HG02759 (cell line): Measurements from ENCODE around the gene DLGAP5.

Source experiments
- ATAC-seq: cut with Tn5 transposase; IDR thresholded peaks from one replicate; pipeline ENCODE4 v1.9.1; 2021; ENCODE audit warnings: mild to moderate bottlenecking, moderate library complexity; ENCODE audit not compliant: unreplicated experiment

Gene DLGAP5

DNA sequence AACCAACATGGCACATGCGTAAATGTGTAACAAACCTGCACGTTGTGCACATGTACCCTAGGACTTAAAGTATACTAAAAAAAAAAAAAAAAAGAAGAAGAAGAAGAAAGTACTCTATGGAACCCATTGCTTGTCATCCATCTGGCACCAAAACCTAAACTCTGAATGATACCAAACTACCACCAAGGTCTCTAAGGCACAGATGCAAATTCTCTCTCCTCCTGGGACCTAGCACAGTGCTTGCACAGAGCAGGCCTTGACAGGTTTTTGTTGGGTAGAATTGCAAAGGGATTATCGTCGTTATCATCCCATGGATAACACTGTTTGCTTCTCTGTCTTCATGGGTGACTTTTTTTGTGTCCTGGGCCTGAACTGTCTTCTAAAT is 75.5 kb downstream of the DLGAP5 start:
- ATAC-seq = no peak

DNA sequence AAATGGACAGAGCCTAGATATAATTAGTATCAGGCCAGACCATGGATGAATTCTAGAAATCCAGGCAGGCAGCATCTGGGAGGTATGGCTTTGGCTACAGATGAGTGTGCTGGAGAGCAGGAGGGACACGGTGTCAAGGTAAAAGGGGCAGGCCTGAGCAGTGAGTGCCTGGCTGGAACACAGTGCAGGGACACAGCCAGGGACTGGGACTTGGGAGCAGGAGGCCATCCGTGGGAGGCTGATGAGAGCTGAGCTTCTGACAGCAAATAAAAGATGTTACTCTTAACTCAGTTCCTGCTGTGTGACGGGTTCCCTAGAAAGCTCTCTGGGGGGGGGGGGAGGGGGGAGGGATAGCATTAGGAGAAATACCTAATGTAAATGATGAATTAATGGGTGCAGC is 75.9 kb downstream of the DLGAP5 start:
- ATAC-seq = no peak

DNA sequence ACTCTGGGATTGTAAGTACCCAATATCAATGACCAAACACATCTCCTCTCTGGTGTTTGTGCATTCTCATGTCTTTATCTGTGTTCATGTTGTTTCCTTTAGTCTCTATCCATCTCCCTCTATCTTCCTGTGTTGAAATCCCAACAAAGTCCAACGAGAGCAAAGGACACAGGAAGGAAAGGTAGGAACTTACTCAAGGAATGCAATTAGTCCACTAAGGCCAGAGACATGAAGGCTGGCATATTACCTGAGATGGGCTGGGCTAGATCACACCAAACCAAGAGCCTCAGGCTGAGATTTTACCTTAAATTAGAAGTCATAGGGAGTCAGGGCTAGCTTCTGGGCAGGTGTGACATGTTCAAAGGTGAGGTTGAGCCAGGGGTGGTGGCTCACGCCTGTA is 76.7 kb downstream of the DLGAP5 start:
- no peak for ATAC-seq

DNA sequence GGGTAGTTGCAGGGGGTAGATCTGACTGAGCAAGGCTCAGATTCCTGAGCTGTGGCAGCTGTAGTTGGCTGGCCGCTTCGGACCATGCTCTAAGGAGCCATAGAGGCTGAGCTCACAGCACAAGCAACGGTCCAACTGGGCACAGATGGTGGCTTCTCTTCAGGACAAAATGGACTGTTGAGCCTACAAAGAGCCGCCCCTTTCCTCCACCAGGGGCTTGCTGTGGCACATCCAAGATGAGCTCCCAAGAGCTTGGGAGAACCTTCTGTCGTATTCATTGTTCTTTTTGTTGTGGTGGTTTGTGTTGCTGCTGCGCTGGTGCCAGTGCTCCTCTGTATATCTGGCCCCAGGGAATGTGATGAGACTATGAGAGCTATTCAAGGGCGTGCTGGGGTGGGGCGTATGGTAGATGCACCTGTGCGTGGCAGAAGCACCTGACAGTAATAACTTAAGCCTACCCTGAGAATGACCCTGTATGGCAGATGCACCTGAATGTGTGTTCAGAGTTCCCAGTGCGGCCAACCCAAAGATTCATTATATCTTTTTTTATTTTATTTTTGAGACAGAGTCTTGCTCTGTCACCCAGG is 80.2 kb downstream of the DLGAP5 start:
- no peak for ATAC-seq

DNA sequence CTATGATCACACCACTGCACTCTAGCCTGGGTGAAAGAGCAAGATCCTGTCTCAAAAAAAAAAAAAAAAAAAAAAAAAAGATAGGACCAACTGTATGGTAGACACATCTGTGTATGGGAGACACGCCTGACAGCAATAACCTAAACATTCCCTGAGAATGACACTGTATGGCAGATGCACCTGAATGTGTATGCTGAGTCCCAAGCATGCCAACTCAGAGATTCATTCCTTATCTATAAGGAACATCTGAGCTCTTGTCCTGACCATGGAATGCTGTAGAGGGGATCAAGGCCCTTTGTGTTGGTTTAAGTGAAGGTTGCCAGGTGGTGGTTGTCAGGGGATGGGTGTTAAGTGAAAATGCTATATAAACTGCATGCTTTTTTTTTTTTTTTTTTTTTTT is 81.5 kb downstream of the DLGAP5 start:
- no peak for ATAC-seq

DNA sequence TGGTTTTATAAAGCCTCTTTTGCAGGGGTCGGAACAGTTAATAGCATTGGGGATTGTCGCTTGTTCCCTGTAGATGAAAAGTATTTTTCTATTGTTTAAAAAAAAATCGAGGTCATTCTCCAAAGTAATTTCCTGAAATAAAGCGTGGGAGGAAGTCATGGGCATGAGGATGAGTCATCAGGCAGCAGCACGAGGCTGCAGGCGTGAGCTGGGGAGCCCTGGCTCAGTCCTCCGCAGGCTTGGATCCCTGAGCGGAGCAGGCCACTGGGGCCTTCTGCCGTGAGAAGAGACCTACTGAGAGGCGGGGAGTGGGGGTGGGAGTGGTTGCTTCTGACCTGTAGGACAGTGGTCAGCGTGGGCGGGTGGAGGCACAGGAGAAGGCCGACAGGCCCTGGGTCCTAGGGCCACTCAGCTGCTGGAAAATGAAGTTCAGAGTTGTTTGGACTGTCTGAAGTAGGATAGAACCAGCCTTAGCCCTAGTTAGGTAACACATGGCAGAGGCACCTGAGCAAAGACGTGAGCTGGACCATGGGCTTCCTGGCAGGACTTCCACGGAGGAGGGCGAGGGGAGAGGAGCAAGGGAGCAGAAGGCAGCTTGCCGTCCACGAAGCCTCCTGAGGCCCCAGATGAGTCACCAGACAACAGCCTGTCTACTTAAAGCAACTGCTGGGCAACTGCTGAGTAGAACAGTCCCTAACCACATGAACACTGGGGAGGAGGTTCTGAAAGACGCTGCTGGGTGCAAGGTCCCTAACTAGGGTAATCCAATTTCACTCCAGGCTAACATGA is 83.4 kb downstream of the DLGAP5 start:
- ATAC-seq = peak; percentile 66

DNA sequence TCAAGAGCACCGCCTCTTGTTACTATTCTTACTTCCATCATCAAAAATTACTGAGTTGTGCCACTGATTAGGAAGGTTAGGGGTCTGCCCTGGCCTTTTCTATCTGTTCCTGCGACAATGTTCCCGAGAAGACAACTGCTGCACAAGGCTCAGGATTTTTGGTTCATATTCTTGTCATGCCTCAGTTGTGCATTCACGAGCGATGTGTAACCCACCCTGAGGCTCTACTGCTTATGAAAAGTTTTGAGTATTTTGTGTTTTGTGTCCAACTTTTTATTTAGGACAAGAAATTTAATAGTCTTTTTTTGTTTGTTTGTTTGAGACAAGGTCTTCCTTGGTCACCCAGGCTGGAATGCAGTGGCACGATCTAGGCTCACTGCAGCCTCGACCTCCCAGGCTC is 85.4 kb downstream of the DLGAP5 start:
- ATAC-seq = no peak

DNA sequence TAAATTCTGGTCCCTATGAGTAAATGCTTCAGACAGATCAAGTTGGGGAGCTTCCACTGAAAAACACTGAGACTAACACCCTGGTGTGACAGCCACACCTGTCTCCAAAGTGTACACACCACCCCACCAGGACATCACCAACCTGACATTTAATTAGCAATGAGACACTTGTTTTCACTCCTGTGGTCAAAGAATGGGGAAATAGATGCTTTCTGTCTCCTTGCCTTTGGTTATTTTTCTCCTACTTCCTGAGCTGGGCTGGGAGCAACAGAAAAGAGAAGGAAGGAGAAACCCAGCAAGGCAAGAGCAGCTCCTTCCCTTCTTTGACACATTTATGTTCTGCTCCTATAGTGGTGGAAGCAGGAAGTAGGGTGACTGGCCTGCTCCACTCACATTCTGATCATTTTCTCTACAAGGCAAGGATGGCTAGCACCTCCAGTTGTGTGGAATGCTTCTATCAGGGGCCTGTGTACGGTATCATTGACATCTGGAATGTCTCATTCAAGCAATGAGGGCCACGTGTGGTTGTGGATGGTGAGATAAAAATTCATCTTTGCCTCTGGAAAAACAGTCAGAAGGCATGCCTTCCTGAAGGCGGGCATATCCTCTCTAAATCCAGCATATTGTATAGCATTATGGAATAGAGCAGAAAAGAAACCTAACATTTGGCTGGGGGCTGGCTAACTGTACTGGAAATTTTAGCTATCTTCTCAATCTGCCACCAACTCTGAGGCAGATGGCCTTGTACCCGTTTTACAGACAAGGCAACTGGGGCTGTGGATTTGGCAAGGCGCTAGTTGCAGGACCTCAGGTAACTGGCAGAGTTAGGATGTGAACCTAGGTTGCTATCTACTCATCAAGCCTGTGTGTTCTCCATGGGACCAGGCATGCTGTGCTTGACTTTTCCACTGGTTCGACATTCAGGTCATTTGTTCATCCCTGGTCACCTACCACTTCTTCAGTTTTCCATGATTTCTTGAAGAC is 87.1 kb downstream of the DLGAP5 start:
- ATAC-seq = no peak

DNA sequence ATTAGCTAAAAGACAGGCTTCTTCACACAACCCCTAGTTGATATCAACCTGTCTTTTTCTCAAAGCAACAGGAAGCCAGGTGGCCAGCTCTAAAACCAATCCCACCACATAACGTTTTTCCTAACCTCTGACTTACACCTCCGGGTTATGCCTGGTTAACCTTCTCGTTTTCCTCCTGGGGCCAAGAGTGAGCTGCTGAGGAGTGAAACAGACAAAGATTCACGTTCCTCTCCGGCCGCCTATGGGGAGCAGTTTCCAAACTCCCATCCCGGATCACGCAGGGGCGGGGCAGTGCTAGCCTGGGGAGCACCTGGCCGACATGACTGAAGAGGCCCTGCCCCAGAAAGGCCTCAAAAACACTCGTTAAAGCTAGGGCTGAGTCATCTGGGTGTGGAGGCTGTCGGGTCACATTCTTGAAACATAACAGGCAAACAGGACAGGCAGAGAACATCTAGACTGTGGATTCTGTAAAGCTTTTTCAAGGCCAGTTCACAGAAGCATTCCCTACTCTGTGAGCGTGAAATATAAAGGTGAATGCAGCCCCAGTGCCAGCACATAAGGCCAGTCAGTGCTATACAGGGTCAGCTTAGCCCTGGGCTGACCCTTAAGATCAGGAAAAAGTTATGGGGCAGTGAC is 88.3 kb downstream of the DLGAP5 start:
- peak; percentile 37 for ATAC-seq

DNA sequence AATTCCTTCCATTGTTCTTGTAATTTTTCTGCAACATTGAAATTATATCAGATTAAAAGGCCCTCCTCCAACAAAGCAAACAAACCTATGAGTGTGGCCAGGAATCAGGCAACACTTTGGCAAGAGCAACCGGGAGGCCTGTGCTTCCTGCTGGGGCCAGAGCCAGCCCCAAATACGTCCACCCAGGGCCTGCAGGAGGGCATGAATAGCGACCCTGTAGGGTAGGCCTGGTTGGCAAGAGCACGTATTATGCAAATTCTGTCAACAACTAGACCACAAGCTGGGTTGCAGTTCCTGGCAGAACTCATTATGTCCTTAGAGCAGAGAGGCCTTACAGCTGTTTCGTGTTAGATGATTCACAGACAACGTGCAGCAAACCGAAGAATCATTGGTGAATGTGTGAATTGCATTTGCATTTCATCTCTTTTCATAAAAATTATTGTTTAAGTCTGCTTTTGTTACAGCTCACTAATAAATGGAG is 89.2 kb downstream of the DLGAP5 start:
- peak; percentile 66 for ATAC-seq

DNA sequence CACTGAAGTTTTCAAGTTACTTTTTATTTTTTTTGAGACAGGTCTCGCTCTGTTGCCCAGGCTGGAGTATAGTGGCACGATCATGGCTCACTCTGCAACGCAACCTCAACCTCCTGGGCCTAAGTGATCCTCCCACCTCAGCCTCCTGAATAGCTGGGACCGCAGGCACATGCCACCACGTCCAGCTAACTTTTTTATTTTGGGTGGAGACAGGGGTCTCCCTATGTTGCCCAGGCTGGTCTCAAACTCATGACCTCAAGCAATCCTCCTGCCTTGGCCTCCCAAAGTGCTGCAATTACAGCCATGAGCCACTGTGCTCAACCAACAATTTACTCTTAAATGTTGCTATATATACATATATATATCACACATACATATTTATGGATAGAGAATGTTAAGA is 89.7 kb downstream of the DLGAP5 start:
- no peak for ATAC-seq

DNA sequence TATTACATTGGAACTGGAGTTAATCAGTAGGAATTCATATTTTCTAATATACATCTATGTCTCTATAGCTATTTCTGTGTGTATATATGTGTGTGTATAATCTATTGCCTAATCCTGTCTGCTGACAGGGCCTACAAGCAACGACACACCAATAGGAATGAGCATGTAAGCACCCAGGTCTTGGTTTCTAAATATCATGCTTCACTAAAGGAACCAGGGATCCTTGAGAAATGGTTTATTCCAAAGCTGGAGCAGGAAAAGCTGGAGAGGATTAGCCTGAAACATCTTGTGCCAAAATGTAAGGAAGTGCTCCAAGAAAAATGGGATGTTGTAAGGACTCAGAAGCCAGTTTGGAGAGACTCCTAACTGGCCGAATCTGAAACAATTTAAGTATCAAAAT is 91.6 kb downstream of the DLGAP5 start:
- ATAC-seq = no peak

DNA sequence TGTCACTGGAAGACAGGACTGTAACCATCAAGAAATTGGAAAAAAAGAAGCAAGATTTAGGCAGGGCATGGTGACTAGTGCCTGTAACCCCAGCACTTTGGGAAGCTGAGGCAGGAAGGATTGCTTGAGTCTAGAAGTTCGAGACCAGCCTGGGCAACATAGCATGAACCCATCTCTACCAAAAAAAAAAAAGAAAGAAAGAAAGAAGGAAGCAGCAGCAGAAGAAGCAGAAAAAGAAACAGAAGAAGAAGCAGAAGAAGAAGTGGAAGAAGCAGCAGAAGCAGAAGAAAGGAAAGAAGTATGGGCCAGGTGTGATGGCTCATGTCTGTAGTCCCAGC is 92.9 kb downstream of the DLGAP5 start:
- no peak for ATAC-seq
